HAP-1 (cell line): ENCODE results near the gene RHBDL1.

Experiments used
- DNase-seq, 2 experiments: peaks; one replicate each; pipeline ENCODE4 v3.0.0-alpha.2; 2016 to 2020; ENCODE audit warnings: low spot score in 2 of 2
- H3K27me3 ChIP-seq: fragments of 250-450 bp; sonication (Bioruptor Pico); 2 replicates; pipeline ENCODE4 v1.5.1; 2020; ENCODE audit warnings: low read depth, mild to moderate bottlenecking, moderate library complexity
- H3K36me3 ChIP-seq: fragments of 250-450 bp; sonication (Bioruptor Pico); replicated peaks from 2 replicates; pipeline ENCODE4 v1.5.1; 2020; ENCODE audit warnings: mild to moderate bottlenecking
- H3K4me1 ChIP-seq: fragments of 250-450 bp; sonication (Bioruptor Pico); 2 replicates; pipeline ENCODE4 v1.5.1; 2020; ENCODE audit warnings: mild to moderate bottlenecking
- H3K4me3 ChIP-seq: fragments of 250-450 bp; sonication (Bioruptor Pico); 2 replicates; pipeline ENCODE4 v1.5.1; 2020; ENCODE audit warnings: mild to moderate bottlenecking, moderate library complexity
- H3K9me3 ChIP-seq: fragments of 250-450 bp; sonication (Bioruptor Pico); 2 replicates; pipeline ENCODE4 v1.5.1; 2020; ENCODE audit warnings: mild to moderate bottlenecking, moderate library complexity
- in situ Hi-C: fragments of 300-500 bp; cut with MboI; formaldehyde crosslinking; loops from 3 replicates; pipeline ENCODE4 v1.14.3; 2020; ENCODE audit warnings: low sequenced_read_pairs, inconsistent platforms, mixed read lengths

Gene RHBDL1

DNA sequence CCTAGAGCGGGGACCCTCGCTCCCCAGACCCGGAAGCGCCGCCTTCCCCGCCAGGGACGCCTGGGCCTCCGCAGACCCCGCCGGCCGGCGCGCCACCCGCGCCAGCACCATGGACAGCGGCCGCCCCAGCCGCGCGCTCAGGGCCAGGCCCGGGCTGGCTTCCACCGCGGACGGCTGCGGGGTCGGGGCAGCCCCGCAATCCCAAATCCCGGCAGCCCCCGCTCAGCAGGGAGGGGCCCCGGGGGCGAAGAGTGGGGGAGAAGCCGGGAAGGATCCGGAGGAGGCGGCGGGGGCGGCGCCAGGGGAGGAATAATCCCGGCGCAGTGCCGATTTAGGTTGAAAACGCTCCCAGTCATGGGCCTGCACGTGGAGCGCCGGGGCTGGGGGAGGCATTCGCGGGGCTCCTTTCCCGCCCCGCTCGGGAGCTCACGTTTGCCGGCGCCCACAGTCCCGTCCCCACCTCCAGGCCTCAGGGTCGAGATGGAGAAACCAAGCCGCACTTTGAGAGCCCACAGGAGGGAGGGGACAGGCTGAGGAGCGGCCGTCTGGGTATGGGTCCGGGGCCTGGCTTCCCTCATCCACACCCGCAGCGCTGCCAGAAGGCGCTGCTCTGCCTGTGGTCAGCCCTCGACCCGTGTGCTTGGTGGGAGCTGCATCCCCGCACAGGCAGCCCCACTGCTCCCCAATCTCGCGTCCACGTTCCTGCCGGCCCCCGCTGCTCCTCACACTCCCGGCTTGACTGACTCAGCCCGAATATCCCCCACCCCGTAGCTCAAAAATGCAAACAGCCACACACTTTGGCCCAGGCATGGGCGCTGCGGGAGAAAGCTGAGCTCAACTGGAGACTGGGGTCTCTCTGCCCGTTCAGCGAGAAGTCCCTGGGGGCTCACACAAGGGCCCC lies 25.5 kb downstream of the RHBDL1 start:
- peak in 1 of 2 experiments; percentile 66 for DNase-seq
- Histone ChIP-seq H3K4me1 (peaks cover 4% of the 10 kb centered on the region), H3K4me3 (no peak overlapping the region), H3K36me3 (no peaks in the 10 kb centered on the region), H3K27me3 (peaks cover 25% of the 10 kb centered on the region), H3K9me3 (no peaks in the 10 kb centered on the region)
- in situ Hi-C loops: no loop called here

DNA sequence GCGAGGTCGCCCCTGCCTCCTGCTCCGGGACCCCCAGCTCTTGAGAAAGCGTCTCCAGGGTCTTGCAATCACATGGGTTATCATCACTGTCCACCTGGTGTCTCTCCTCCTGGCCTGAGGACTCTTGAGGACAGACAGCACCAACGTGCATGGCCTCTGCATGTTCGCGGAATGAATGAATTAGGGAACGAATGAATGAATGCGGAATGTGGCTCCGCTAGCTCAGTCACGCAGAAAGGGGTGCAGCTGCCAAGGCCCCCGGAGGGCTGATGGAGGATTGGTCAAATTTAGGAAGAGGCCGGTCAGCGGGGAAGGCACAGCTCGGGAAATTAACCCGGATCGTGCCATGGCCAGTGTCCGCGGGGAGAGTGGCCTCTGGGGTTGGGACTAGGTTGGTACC lies 26.9 kb downstream of the RHBDL1 start:
- no peak for DNase-seq
- peaks cover 3% of the 10 kb centered on the region; the same call in 1 of the 2 replicates for H3K4me1 ChIP-seq
- H3K27me3 ChIP-seq: peaks cover 38% of the 10 kb centered on the region
- no peaks in the 10 kb centered on the region for H3K9me3 ChIP-seq
- no peaks in the 10 kb centered on the region for H3K36me3 ChIP-seq
- in situ Hi-C loops: no loop called here
- H3K4me3 ChIP-seq: no peak overlapping the region

DNA sequence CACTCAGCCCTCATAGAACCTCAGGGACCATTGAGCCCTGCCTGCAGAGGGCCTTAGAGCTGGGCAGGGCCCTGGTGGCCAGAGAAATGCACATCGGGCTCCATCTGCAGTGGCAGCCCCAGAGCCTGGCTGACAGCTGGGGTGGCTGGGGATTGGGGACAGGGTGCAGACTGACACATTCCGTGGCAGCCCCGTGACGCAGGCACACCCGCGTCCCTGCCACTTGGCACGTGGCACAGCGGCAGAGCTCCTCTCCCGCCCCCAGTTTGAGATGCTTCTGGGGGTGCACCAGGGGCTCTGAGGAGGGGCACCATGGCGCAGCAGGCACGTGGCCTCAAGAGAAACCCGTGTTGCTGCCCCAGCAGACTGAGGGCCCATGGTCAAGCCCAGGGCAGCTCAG lies 27.9 kb downstream of the RHBDL1 start:
- Histone ChIP-seq H3K4me1 (peaks cover 3% of the 10 kb centered on the region; the same call in 1 of the 2 replicates), H3K27me3 (peaks cover 39% of the 10 kb centered on the region), H3K9me3 (no peaks in the 10 kb centered on the region), H3K4me3 (no peak overlapping the region), H3K36me3 (no peaks in the 10 kb centered on the region)
- DNase-seq: no peak
- in situ Hi-C loops: no loop called here

DNA sequence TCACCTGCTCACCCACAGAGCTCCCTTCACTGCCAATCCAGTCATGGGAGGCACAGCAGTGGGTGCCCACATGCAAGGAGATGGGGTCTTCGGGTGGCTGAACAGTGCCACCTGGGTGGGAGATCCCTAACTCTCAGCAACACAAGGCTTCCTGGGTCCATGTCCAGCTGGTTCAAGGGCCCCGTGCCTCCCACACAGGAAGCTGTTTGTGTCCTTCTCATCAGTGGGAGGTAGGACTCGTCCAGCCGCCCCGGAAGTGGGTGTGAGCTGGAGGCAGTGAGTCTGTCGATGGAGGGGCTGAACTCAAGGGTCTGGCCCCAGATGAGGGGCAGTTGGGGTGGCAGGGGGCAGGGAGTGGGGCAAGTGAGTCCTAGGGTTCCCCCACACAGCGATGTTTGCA lies 28.6 kb downstream of the RHBDL1 start:
- no peaks in the 10 kb centered on the region for H3K9me3 ChIP-seq
- H3K4me3 ChIP-seq: no peak overlapping the region; the same call in 1 of the 2 replicates
- no peaks in the 10 kb centered on the region for H3K36me3 ChIP-seq
- no peak for DNase-seq
- in situ Hi-C loops: no loop called here
- peaks cover 3% of the 10 kb centered on the region; the same call in 1 of the 2 replicates for H3K4me1 ChIP-seq
- H3K27me3 ChIP-seq: peaks cover 43% of the 10 kb centered on the region

DNA sequence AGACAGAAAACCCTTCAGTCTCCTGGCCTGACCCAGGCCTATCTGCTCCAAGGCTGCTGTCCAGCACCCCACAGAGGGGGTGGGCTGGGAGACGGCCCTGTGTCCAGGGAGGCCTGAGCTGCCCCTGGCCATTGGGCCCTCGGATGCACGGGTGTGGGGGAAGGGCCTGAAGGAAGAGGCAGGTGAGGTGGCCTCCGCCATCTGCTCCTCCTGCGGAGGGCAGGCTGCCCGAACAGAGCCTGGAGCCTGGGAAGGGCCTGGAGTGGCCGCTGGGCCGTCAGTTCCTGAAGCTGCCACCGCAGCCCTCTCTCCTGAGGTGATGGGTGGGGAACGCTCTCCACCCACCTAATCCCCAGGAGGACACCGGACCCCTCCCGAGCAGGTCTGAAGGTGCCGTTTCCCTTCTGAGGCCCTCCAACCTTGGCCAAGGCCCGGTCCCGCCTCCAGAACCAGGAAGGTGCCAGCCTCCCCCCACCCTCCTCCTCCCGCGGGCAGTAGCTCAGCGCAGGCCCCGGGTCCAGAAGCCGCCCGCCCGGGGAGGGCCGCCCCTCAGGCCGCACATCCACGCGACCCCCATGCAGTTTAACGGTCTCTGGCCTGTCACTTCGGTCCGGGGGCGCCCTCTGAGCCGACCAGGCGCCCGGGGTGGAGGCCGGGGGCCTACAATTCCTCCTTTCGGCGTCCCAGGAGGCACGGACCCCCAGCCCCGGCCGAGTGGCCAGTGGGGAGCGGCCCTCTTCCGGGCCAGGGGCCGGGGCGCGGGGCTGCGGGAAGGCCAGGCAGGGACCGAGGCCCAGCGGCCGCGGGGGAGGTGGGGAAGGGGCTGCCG lies 29.3 kb downstream of the RHBDL1 start:
- Histone ChIP-seq H3K27me3 (peaks cover 43% of the 10 kb centered on the region), H3K36me3 (no peaks in the 10 kb centered on the region), H3K4me3 (peak overlapping the region; percentile 45), H3K9me3 (no peaks in the 10 kb centered on the region), H3K4me1 (peaks cover 3% of the 10 kb centered on the region; the same call in 1 of the 2 replicates)
- in situ Hi-C loops: no loop called here
- no peak for DNase-seq

DNA sequence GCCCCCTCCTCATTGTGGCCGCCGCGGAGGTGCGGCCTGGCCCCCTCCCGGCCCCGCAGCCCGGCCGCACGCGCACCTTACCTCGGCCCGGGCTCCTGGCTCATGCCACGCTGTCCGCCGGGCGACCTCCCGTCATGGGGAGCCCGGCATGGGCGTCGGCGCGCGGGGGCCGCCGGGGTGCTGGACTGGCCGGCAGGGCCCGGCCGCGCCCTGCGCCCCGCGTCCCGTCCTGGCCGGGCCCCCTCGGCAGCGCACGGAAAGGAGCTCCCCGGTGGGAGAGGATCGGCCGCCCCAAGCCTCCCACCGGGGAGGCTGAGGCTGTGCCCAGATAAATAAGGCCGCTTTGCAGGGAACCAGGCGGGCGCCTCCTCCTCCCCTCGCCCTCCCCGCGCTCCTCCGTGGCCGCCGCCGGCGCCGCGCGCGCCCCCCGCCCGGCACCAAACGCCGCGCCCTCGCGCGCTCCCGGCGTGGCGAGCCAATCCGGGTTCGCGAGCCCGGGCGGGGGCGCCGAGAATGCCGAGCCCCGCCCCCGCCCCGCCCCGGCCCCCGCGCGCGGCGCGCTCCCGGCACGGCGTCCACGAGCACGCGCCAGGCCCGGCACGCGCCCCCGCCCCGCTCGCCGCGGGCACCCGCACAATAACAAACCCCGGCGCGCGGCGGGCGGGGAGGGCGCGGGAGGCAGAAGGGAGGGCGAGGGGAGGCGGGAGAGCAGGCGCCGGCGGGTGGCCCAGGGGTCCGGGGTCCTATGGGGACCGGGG lies 30.1 kb downstream of the RHBDL1 start, which contains the start of gene FBXL16:
Gene FBXL16 (minus strand): TSS at position 371 of the 758 bp plus-strand sequence. CDS start 8,396 bp downstream, outside the sequence.
- in situ Hi-C loops: no loop called here
- H3K27me3 ChIP-seq: peaks cover 37% of the 10 kb centered on the region
- peak within 1 kb of the TSS; percentile 45 for H3K4me3 ChIP-seq
- H3K4me1 ChIP-seq: peaks cover 3% of the 10 kb centered on the region; the same call in 1 of the 2 replicates
- H3K9me3 ChIP-seq: no peaks in the 10 kb centered on the region
- H3K36me3 ChIP-seq: no peaks in the 10 kb centered on the region
- DNase-seq: peak; percentile 42 to 76

DNA sequence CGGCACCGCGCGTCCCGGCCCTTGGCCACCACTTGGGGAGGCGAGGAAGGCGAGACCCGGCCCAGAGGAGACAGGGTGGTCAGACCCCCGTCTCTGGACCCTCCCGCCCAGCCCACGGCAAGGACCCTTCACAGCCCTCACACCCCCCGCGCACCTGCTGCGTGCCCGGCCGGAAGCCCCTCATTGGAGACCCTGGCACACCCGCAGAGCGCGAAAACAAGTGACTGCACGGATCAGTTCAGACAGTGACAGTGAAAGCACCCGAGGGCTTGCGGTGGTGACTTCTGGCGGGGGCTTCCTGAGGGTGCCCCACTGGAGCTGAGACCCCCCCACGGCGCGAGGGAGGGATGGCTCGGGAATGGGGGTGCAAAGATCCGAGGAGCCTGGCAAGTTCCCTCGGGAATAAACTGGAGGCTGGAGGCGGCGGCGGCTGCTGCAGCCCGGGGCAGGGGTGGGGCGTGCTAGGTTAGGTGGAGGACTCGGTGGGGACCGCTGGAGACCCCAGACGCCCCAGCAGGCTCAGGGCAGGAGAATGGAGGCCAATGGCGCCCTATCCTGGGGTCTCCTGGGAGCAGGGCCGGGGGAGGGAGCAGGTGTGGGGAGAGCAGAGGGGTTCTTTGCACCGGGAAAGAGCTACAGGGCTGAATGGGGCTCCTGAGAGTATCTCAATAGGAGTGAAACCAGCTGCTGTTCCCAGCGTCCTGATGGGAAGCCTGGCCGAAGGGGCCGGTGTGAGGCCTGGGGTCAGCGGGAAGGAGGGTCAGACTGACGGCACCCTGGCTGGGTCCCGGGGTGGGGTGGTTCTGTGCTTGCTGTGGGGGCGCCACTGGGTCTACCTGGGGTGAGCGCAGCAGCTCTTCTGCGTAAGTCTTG lies 31.0 kb downstream of the RHBDL1 start:
- peak in 1 of 2 experiments; percentile 31 for DNase-seq
- in situ Hi-C loops: no loop called here
- H3K9me3 ChIP-seq: no peaks in the 10 kb centered on the region
- no peaks in the 10 kb centered on the region; the same call in 1 of the 2 replicates for H3K4me1 ChIP-seq
- peak overlapping the region; percentile 21 for H3K4me3 ChIP-seq
- H3K36me3 ChIP-seq: no peaks in the 10 kb centered on the region
- peaks cover 29% of the 10 kb centered on the region for H3K27me3 ChIP-seq

DNA sequence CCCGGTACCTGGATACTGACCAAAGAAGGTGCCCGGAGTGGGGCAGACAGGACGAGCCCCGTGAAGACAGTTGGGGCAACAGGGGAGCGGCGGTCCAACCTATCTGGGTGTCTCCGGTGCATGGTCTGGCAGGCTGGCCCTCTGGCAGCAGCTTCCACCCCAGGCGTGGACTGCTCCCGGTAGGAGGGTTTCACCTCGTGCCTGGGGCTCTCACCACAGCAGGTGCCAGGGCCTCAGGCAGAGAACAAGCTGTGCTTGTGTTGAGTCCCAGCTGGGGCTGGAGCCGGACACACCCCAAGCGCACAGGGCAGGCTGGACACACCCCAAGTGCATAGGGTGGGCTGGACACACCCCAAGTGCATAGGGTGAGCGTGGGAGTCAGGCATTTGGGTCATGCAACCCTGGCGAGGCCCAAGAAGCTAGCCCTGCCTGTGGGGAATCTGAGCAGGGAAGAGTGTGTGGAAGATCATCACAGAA lies 31.6 kb downstream of the RHBDL1 start:
- Histone ChIP-seq H3K27me3 (peaks cover 23% of the 10 kb centered on the region), H3K4me3 (no peak overlapping the region), H3K4me1 (no peaks in the 10 kb centered on the region; the same call in 1 of the 2 replicates), H3K9me3 (no peaks in the 10 kb centered on the region), H3K36me3 (no peaks in the 10 kb centered on the region)
- in situ Hi-C loops: no loop called here
- no peak for DNase-seq

DNA sequence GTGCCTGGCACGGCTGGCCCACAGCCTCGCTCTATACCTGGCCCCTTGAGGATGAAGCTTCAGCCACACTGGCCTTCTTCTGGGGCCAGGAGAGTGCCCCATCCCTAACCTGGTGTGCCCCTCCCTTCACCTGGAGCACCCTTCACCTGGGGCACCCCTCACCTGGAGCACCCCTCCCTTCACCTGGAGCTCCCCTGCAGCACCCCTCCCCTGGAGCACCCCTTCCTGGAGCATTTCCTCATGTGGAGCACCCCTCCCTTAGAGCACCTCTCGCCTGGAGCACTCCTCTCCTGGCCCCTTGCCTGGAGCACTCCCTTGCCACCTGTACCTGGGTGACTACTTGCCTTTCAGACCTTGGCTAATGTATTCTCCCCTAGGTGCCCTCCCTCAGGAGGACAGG lies 32.5 kb downstream of the RHBDL1 start:
- H3K36me3 ChIP-seq: no peaks in the 10 kb centered on the region
- H3K4me1 ChIP-seq: peaks cover 4% of the 10 kb centered on the region; the same call in 1 of the 2 replicates
- H3K27me3 ChIP-seq: peaks cover 18% of the 10 kb centered on the region
- no peak overlapping the region for H3K4me3 ChIP-seq
- DNase-seq: no peak
- in situ Hi-C loops: no loop called here
- H3K9me3 ChIP-seq: no peaks in the 10 kb centered on the region

DNA sequence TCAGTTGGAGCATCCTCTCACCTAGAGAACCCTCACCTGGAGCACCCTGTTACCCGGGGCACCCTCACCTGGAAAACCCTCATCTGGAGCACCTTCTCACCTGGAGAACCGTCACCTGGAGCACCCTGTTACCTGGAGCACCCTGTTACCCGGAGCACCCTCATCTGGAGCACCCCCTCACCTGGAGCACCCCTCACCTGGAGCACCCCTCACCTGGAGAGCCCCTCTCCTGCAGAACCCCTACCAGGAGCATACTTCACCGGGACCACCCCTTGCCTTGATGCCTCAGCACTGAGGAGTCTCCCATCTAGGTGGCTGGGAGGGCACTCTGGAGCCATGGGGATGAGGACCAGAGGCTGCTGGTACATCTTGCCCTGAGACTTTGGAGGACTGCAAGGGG lies 33.5 kb downstream of the RHBDL1 start:
- in situ Hi-C loops: no loop called here
- no peak for DNase-seq
- peaks cover 4% of the 10 kb centered on the region; the same call in 1 of the 2 replicates for H3K4me1 ChIP-seq
- no peak overlapping the region for H3K4me3 ChIP-seq
- H3K9me3 ChIP-seq: no peaks in the 10 kb centered on the region
- H3K27me3 ChIP-seq: peaks cover 18% of the 10 kb centered on the region
- H3K36me3 ChIP-seq: no peaks in the 10 kb centered on the region

DNA sequence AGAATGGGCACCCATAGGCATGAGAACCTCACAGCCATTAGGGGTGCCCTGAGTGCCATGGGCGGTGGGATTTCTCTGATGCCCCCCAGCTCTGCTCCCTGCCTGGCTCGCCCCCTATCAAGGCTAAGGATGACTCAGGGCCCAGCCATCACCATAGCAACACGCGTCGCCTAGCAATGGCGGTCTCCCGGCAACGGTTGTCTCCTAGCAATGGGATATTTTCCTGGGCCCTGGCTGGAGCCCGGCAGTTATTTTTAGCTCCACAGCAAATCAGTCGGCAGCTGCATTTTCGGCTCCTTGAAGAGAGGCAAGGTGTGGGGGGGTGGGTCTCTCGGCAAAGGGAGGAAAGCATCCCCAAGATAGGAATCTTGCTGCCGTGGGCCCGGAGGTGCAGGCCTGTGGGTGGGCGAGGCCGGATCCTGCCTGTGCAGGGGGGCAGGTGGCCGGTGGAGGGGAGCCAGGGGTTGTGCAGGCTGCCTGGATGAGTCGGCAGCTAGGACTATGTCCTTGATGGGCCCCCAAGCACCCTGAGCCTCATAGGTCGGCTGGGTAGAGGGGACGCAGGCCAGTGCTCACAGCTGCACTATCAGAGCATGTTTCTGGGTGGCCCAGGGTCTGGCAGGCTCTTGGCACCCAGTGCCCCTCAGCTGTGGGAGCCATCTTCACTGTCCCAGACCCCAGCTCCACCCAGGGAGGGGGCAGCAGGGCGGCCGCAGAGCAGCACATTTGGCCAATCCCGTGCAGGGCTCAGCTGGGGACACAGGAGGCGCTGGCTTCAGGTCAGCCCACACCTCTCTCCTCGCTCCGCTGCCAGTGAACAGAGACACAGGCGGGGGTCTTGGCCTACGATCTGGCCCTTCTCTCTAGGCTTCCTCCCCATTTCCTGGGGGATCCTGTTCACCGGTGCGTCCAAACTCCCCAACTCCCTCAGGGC lies 34.4 kb downstream of the RHBDL1 start:
- peak; percentile 60 to 84 for DNase-seq
- Histone ChIP-seq H3K4me3 (no peak overlapping the region), H3K36me3 (no peaks in the 10 kb centered on the region), H3K4me1 (peaks cover 4% of the 10 kb centered on the region; the same call in 1 of the 2 replicates), H3K9me3 (no peaks in the 10 kb centered on the region), H3K27me3 (peaks cover 18% of the 10 kb centered on the region)
- in situ Hi-C loops: no loop called here
